GM10266 (cell line): ENCODE data around the gene PCDH9.
A peak's percentile ranks its signal among the peaks of the same experiment; 100 is the strongest.

ENCODE experiments used
- DNase-seq: peaks from one replicate; pipeline ENCODE4 v3.0.0; 2012; ENCODE audit errors: extremely low spot score
- TF ChIP-seq, protein P1 (sequence below): IDR thresholded peaks from 2 replicates; pipeline ENCODE4 v1.5.1; 2012; ENCODE audit warnings: mild to moderate bottlenecking, low read depth; ENCODE audit not compliant: control insufficient read depth, insufficient read depth; ENCODE audit errors: missing control alignments

The PCDH9 gene

DNA sequence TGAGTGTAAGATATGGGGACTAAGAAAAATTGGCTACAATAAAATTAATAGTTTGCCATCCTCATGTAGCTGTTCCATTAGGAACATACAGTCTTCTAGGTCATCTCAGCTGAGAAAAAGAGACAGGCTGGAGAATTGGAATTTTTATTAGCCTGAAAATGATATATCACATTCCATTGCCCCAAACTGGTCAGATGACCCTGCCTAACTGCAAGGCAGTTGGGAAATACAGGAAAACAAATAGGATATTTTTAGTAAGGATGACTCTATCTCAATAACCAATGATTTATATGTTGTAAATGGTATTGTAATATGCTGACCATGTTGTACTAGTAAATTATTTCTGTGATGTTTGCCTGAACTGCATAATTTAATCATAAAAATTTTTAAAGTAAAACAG, 673.8 kb downstream of the PCDH9 start:
- TF ChIP-seq, protein P1, sequence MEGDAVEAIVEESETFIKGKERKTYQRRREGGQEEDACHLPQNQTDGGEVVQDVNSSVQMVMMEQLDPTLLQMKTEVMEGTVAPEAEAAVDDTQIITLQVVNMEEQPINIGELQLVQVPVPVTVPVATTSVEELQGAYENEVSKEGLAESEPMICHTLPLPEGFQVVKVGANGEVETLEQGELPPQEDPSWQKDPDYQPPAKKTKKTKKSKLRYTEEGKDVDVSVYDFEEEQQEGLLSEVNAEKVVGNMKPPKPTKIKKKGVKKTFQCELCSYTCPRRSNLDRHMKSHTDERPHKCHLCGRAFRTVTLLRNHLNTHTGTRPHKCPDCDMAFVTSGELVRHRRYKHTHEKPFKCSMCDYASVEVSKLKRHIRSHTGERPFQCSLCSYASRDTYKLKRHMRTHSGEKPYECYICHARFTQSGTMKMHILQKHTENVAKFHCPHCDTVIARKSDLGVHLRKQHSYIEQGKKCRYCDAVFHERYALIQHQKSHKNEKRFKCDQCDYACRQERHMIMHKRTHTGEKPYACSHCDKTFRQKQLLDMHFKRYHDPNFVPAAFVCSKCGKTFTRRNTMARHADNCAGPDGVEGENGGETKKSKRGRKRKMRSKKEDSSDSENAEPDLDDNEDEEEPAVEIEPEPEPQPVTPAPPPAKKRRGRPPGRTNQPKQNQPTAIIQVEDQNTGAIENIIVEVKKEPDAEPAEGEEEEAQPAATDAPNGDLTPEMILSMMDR: no peak
- no peak for DNase-seq

DNA sequence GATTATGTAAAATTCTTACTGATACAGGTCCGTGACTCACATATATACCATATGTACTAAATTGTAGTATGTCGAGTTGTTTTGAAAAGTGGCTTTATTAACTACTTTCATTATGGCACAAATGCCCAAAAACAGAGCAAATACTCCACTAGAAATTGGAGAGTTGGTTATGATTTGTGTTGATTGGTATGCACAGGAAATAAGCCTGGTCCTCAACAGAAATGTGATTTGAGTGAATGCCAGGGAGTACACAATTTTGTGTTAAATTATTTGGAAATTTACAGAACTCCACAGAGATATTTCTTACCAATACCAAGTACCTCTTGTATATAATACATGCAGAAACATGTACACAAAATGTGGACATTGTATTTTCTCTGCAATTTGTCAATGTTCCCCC, 676.7 kb downstream of the PCDH9 start:
- no peak for DNase-seq
- TF ChIP-seq, protein P1: no peak

DNA sequence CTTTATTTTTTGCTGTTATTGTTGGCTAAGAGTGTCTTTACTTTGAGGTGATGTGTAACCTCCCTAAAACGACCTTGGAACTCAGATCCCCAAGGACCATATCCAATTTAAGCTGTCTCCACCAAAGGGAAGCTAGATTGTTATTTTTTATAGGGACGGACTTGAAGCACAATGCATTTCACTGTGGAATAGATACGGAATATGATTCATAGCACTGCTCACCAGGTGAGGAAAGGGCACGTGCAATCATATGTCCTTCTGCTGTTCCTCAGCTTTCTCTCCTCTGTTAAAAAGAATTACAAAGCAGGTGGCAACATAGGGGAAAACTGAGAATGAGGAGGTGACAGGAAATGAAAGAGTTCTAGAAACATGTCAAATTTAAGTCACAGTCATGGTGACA, 679.0 kb downstream of the PCDH9 start:
- TF ChIP-seq, protein P1: no peak
- no peak for DNase-seq

DNA sequence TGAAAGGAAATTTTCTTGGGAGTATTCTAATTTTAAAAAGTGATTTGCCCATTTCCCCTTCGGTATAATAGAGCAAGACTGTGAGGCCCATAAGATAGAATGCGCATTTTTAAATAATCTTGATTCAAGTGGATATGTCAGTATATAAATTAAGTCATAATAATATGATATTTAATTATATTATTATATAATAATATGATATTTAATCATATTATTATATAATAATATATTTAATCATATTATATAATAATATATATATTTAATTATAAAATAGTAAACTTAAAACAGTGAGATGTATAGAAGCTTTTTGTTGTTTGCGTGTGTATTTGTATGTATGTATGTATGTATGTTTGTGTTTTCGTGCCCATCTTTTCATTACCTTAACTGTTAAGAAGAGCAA, 682.5 kb downstream of the PCDH9 start:
- TF ChIP-seq, protein P1: no peak
- no peak for DNase-seq

DNA sequence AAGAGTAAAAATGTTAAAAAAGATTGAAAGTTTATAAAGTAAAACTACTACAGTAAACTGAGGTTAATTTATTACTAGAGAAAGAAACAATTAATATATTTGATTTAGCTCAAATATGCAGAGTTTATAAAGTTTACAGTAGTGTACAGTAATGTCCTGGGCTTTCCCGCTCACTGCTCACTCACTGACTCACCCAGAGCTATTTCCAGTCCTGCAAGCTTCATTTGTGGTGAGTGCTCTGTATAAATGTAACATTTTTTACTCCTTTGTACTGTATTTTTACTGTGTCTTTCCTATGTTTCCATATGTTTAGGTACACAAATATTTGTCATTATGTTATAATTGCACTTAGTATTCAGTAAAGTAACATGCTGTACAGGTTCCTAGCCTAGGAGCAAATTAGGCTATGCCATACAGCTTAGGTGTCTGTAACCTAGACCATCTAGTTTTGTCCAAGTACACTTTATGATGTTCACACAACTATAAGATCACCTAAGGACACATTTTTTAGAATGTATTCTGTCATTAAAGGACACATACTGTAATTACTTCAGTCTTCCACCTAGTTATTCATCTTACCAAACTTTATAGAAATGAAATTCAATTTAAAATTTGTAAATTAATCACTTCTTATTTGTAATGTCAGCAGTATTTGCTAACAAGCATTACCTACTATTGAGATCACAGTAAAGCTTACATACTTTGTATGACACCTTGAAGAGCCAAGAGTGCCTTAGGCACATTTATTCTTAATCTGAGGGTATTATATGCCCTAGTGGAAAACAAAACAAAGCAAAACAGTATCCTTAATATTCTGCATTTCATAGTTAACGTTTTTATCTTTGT, 683.4 kb downstream of the PCDH9 start:
- DNase-seq: no peak
- TF ChIP-seq, protein P1: no peak

DNA sequence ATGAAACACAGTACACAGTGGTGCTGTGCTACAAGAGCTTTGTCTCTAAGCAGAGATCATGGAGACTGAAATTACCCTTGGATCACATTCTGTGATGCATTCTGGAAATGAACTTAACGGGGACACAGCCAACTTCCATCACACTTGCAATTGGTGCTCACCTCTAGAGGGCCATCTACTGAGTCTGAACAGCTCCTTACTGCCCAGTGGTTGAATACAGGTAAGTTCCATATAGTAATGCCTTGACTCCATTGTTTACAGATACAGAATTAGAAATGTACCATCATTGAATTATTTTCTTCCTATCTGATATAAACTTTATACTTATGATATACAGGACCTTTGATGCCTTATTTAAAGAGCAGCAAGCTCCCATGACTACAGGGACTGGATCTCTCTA, 686.4 kb downstream of the PCDH9 start:
- TF ChIP-seq, protein P1: peak; percentile 23
- no peak for DNase-seq

DNA sequence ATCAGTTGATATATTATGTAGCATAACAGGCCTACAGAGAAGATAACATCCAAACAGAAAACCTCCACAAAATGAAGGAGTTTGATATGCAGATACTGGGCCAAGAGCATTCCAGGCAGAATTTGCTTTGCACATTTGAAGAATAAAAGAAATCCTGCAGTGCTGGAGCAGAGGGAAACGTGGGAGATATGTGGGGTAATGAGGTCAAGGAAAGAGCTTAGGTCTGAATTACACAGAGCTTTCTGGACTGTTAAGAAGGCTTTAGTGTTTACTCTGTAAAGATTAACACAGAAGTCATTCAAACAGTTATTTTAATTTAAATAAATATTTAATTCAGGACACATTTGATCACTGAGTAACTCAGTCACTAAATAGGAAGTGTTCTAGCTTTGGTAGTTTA, 692.7 kb downstream of the PCDH9 start:
- DNase-seq: no peak
- TF ChIP-seq, protein P1: no peak
